ENCODE data around the gene DPP4. TPM values are rescaled to one million over a fixed set of nuclear protein-coding genes. Genes with fewer than 3 reads are reported as not detected.

The DPP4 gene
- total and polyA plus RNA-seq, 7 donors = 1.2 to 11.9 (median 6.9) TPM

GRCh38 chr2:162011706-162012564 lies 62.1 kb downstream of the DPP4 start:
- Histone ChIP-seq H3K9me3 (no peaks in the 10 kb centered on the region), H3K4me1 (peaks cover 0 to 13% (median 0%) of the 10 kb centered on the region in 4 donors), H3K4me3 (no peak overlapping the region), H3K27me3 (no peaks in the 10 kb centered on the region), H3K36me3 (peaks cover 0 to 7% (median 0%) of the 10 kb centered on the region in 4 donors), H3K27ac (no peak overlapping the region)
- intact Hi-C loops (cut with DNase I) = no loop called here
- TF ChIP-seq POLR2A (IDR thresholded peaks at IDR 0.05) = no peak
- no peak for TF ChIP-seq POLR2AphosphoS5 (IDR thresholded peaks at IDR 0.05)
- TF ChIP-seq, protein P1, sequence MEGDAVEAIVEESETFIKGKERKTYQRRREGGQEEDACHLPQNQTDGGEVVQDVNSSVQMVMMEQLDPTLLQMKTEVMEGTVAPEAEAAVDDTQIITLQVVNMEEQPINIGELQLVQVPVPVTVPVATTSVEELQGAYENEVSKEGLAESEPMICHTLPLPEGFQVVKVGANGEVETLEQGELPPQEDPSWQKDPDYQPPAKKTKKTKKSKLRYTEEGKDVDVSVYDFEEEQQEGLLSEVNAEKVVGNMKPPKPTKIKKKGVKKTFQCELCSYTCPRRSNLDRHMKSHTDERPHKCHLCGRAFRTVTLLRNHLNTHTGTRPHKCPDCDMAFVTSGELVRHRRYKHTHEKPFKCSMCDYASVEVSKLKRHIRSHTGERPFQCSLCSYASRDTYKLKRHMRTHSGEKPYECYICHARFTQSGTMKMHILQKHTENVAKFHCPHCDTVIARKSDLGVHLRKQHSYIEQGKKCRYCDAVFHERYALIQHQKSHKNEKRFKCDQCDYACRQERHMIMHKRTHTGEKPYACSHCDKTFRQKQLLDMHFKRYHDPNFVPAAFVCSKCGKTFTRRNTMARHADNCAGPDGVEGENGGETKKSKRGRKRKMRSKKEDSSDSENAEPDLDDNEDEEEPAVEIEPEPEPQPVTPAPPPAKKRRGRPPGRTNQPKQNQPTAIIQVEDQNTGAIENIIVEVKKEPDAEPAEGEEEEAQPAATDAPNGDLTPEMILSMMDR (IDR thresholded peaks at IDR 0.05) = no peak
- no peak for TF ChIP-seq EP300 (IDR thresholded peaks at IDR 0.05)
- WGBS, 2 donors = 40 to 52% methylated on average over 2 of the region's 2 CpGs
- no peak for DNase-seq

DNA sequence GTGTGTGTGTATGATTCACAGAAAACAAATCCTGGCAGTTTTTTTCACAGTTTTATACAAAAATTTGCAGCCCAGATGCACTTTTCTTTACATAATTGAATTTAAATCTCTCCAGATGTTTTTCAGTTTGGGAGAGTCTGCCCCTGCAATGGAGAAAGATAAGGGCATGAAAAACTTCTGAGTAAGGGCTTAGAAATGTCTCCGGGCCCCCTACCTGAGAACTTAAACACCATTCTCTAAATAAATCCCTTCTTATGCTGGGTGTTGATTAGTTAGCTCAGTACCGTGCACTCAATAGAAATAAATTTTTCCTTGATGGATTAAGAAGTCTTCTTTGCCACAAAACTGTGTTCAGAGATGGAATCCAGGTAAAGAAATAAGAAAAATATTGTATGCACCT lies 64.5 kb downstream of the DPP4 start:
- H3K27ac ChIP-seq = no peak overlapping the region
- no peak overlapping the region for H3K4me3 ChIP-seq
- intact Hi-C loops (cut with DNase I) = loop anchor here (10.0 kb wide), 1 partner anchor 295 kb away; no protein-coding TSS in a partner anchor
- H3K36me3 ChIP-seq = no peaks in the 10 kb centered on the region
- WGBS, 2 donors = 0 to 97% methylated on average over 2 of the region's 2 CpGs
- no peak for DNase-seq
- no peak for TF ChIP-seq POLR2A (IDR thresholded peaks at IDR 0.05)
- TF ChIP-seq, protein P1 (IDR thresholded peaks at IDR 0.05) = no peak
- TF ChIP-seq POLR2AphosphoS5 (IDR thresholded peaks at IDR 0.05) = no peak
- no peak for TF ChIP-seq EP300 (IDR thresholded peaks at IDR 0.05)
- no peaks in the 10 kb centered on the region for H3K27me3 ChIP-seq
- H3K9me3 ChIP-seq = no peaks in the 10 kb centered on the region
- H3K4me1 ChIP-seq = peaks cover 0 to 13% (median 0%) of the 10 kb centered on the region in 4 donors

GRCh38 chr2:162007447-162008040 lies 66.5 kb downstream of the DPP4 start:
- no peaks in the 10 kb centered on the region for H3K27me3 ChIP-seq
- no peak overlapping the region for H3K27ac ChIP-seq
- no peaks in the 10 kb centered on the region for H3K36me3 ChIP-seq
- no peak for TF ChIP-seq POLR2A (IDR thresholded peaks at IDR 0.05)
- no peak for TF ChIP-seq EP300 (IDR thresholded peaks at IDR 0.05)
- TF ChIP-seq POLR2AphosphoS5 (IDR thresholded peaks at IDR 0.05) = no peak
- TF ChIP-seq, protein P1 (IDR thresholded peaks at IDR 0.05) = peak in 3 of 4 experiments; percentile 39 to 69 (median 45)
- no peak overlapping the region for H3K4me3 ChIP-seq
- intact Hi-C loops (cut with DNase I) = loop anchor here (1.0 to 10.0 kb wide), 2 partner anchors 117 to 297 kb away; no protein-coding TSS in a partner anchor
- no peaks in the 10 kb centered on the region for H3K9me3 ChIP-seq
- WGBS, 2 donors = 90 to 92% methylated on average over 3 of the region's 3 CpGs
- H3K4me1 ChIP-seq = peaks cover 0 to 5% (median 0%) of the 10 kb centered on the region in 4 donors
- DNase-seq = no peak

- intact Hi-C loops (cut with DNase I) = loop anchor here (10.0 kb wide), 1 partner anchor 298 kb away; no protein-coding TSS in a partner anchor
- Histone ChIP-seq H3K9me3 (no peaks in the 10 kb centered on the region), H3K4me3 (no peak overlapping the region), H3K36me3 (no peaks in the 10 kb centered on the region), H3K27me3 (no peaks in the 10 kb centered on the region), H3K4me1 (no peaks in the 10 kb centered on the region), H3K27ac (no peak overlapping the region)
- TF ChIP-seq POLR2A (IDR thresholded peaks at IDR 0.05) (no peak), POLR2AphosphoS5 (IDR thresholded peaks at IDR 0.05) (no peak), EP300 (IDR thresholded peaks at IDR 0.05) (no peak)
- TF ChIP-seq, protein P1 (IDR thresholded peaks at IDR 0.05) = no peak
- no peak for DNase-seq
These were observed 67.7 kb downstream of the DPP4 start for GRCh38 chr2:162006337-162006736.
